Heart left ventricle (tissue), 16 donors: ENCODE results near the gene BAIAP3. TPM values are rescaled to one million over a fixed set of nuclear protein-coding genes. Genes with fewer than 3 reads are reported as not detected.

Experiments
- ATAC-seq, 4 donors: fragments of 200-7000 bp; cut with Tn5 transposase; one replicate each; pipeline ENCODE4 v1.9.1; 2020 to 2022; ENCODE audit warnings: moderate library complexity in 4 of 4, mild to moderate bottlenecking in 3 of 4, moderate number of reproducible peaks in 1 of 4
- DNase-seq, 5 donors: peaks; one replicate each; pipeline ENCODE4 v3.0.0-alpha.2; 2020
- H3K27ac ChIP-seq, 12 donors: fragments of 200-600 bp; sonication (generic) in 4 of 12; one replicate each; pipeline versions ENCODE4 v1.5.0 to v1.8.0; 2016 to 2022; ENCODE audit warnings: mild to moderate bottlenecking in 2 of 12
- H3K27me3 ChIP-seq, 9 donors: fragments of 200-600 bp; sonication (generic) in 2 of 9; one replicate each; pipeline versions ENCODE4 v1.5.1 to v1.8.0; 2016 to 2022; ENCODE audit warnings: mild to moderate bottlenecking in 3 of 9
- H3K36me3 ChIP-seq, 9 donors: fragments of 200-600 bp; sonication (generic) in 2 of 9; one replicate each; pipeline versions ENCODE4 v1.5.0 to v1.8.0; 2018 to 2022; ENCODE audit warnings: mild to moderate bottlenecking in 2 of 9
- H3K4me1 ChIP-seq, 12 donors: fragments of 200-600 bp; sonication (generic) in 4 of 12; one replicate each; pipeline versions ENCODE4 v1.5.0 to v1.8.0; 2016 to 2022; ENCODE audit warnings: mild to moderate bottlenecking in 3 of 12
- H3K4me3 ChIP-seq, 12 donors: fragments of 200-600 bp; sonication (generic) in 4 of 12; one replicate each; pipeline versions ENCODE4 v1.5.0 to v1.8.0; 2017 to 2022; ENCODE audit warnings: mild to moderate bottlenecking in 9 of 12, moderate library complexity in 4 of 12
- H3K9me3 ChIP-seq, 12 donors: fragments of 200-600 bp; sonication (generic) in 4 of 12; one replicate each; pipeline versions ENCODE4 v1.5.0 to v1.8.0; 2016 to 2022; ENCODE audit warnings: mild to moderate bottlenecking in 1 of 12
- CTCF ChIP-seq, 12 donors: fragments of 200-600 bp; sonication (generic) in 4 of 12; IDR thresholded peaks; one replicate each; pipeline versions ENCODE4 v1.5.0 to v1.8.0; 2018 to 2022; ENCODE audit warnings: antibody characterized with exemption in 12 of 12, mild to moderate bottlenecking in 5 of 12
- POLR2A ChIP-seq, 2 donors: fragments of 450-650 bp; IDR thresholded peaks; one replicate each; pipeline ENCODE4 v1.6.1; 2017; ENCODE audit warnings: antibody characterized with exemption in 2 of 2, mild to moderate bottlenecking in 2 of 2, moderate library complexity in 2 of 2
- WGBS, 4 donors: extraction: QIAGEN DNeasy Blood & Tissue Kit in 2 of 4; methylation state at CpG; one replicate each; pipeline versions ENCODE4 v1.1.5 to v1.1.7; 2013 to 2018; 5-methylcytosine and 5-hydroxymethylcytosine counted together
- intact Hi-C, 10 donors: fragments of 100-400 bp; cut with DNase I; formaldehyde crosslinking; loops; one replicate each; pipeline versions ENCODE4 v1.11.1 to v1.14.2; 2022
- polyA plus RNA-seq, 2 donors: library from polyadenylated mRNA; stranded (reverse); fragments of 200-250 nt; gene quantifications; one replicate each; pipeline ENCODE4 v1.2.3, GENCODE V29; 2013
- total RNA-seq, 9 donors: library from RNA; depleted of rRNA in 2 of 9; stranded (reverse); fragments of >200 nt in 2 of 9; fragmentation: NEBNext Ultra II Directional in 3 of 9; extraction: Animal tissue kit (Norgen Biotek cat#: 25700) in 3 of 9; gene quantifications; one replicate each; pipeline versions ENCODE4 v1.1.0 to v1.2.4, GENCODE V29; 2016 to 2023
- donor health status: ischemic (EF 13 %, LVEDD 7.1; RV severe dilation, severe dysfunction).
- donor health status: healthy with polysubstance abuse.
- donor health status: DM: no; HTN: yes; CAD: no.
- donor health status: DM: no; HTN: no; CAD: no.
- donor health status: ischemic (EF 25% LVEDD 6.9; RV normal size, moderate dysfunction).
- donor health status: ischemic (EF 25% LVEDD 5.7; RV mildly dilated, moderate dysfunction).
- donor health status: healthy.
- donor health status: DM: yes; HTN: yes; CAD: no.
- donor health status: ischemic (EF 35%, LVEDD 5.7; RV mildly dilated, moderate dysfunction).
- donor health status: nonischemic (EF 11% LVEDD 7.7; RV severe dilation, severe dysfunction).
- donor health status: DM: yes; HTN: yes; CAD: no.
- donor health status: PGD.
- donor health status: ischemic (EF 29% LVEDD 5.4; RV normal size, mild dysfunction).
- donor health status: nonischemic (EF 23%, LVEDD 6.1; RV moderate dilation, normal function).

The BAIAP3 gene
- total and polyA plus RNA-seq, 11 donors = 0.88 to 4.0 (median 2.6) TPM

- WGBS, 4 donors = 62 to 79% (median 69%) methylated on average over 11 to 17 of the region's 17 CpGs
- DNase-seq (no peak), ATAC-seq (no peak)
- Histone ChIP-seq H3K4me3 (no peak overlapping the region), H3K4me1 (peaks cover 0 to 60% (median 28%) of the 10 kb centered on the region in 12 donors), H3K27ac (no peak overlapping the region), H3K36me3 (peaks cover 0 to 6% (median 2%) of the 10 kb centered on the region in 9 donors), H3K9me3 (peaks cover 0 to 6% (median 0%) of the 10 kb centered on the region in 12 donors), H3K27me3 (peaks cover 8 to 44% (median 30%) of the 10 kb centered on the region in 9 donors)
- intact Hi-C loops = no loop called here
- TF ChIP-seq CTCF (IDR thresholded peaks at IDR 0.05) (peak in 7 of 12 donors; percentile 14 to 41 (median 35)), POLR2A (IDR thresholded peaks at IDR 0.05) (no peak)
Observed at GRCh38 chr16:1330260-1330914, 3.1 kb upstream of the BAIAP3 start.

GRCh38 chr16:1330931-1331711 lies 2.3 kb upstream of the BAIAP3 start:
- H3K27ac ChIP-seq = peak overlapping the region in 10 of 12 donors; percentile 30 to 83 (median 63)
- H3K4me1 ChIP-seq = peaks cover 0 to 52% (median 26%) of the 10 kb centered on the region in 12 donors
- WGBS, 4 donors = 48 to 58% (median 48%) methylated on average over 10 to 22 of the region's 22 CpGs
- no peaks in the 10 kb centered on the region for H3K36me3 ChIP-seq
- peaks cover 0 to 6% (median 0%) of the 10 kb centered on the region in 12 donors for H3K9me3 ChIP-seq
- H3K27me3 ChIP-seq = peaks cover 8 to 47% (median 30%) of the 10 kb centered on the region in 9 donors
- intact Hi-C loops = no loop called here
- TF ChIP-seq POLR2A (IDR thresholded peaks at IDR 0.05) = no peak
- TF ChIP-seq CTCF (IDR thresholded peaks at IDR 0.05) = no peak
- H3K4me3 ChIP-seq = peak overlapping the region in 11 of 12 donors; percentile 41 to 65 (median 57)
- ATAC-seq (no peak), DNase-seq (no peak)

GRCh38 chr16:1331712-1332617 lies 1.5 kb upstream of the BAIAP3 start:
- peak in 1 of 2 donors; percentile 40 for TF ChIP-seq POLR2A (IDR thresholded peaks at IDR 0.05)
- no peak for TF ChIP-seq CTCF (IDR thresholded peaks at IDR 0.05)
- DNase-seq (peak; percentile 62 to 80 (median 73)), ATAC-seq (peak; percentile 19 to 76 (median 46))
- intact Hi-C loops = no loop called here
- 4 to 5% (median 4%) methylated on average over 22 to 34 of the region's 34 CpGs for whole genome bisulfite sequencing, 4 donors
- H3K9me3 ChIP-seq = peaks cover 0 to 6% (median 0%) of the 10 kb centered on the region in 12 donors
- H3K4me1 ChIP-seq = peaks cover 0 to 45% (median 25%) of the 10 kb centered on the region in 12 donors
- peak overlapping the region in 10 of 12 donors; percentile 30 to 83 (median 63) for H3K27ac ChIP-seq
- H3K4me3 ChIP-seq = peak overlapping the region in 11 of 12 donors; percentile 41 to 65 (median 57)
- H3K27me3 ChIP-seq = peaks cover 8 to 47% (median 30%) of the 10 kb centered on the region in 9 donors
- H3K36me3 ChIP-seq = no peaks in the 10 kb centered on the region
